ENCODE data around the gene GPR156. TPM values are rescaled to one million over a fixed set of nuclear protein-coding genes. Genes with fewer than 3 reads are reported as not detected.
"Not testable (repeated sequence)": the region's sequence is repeated elsewhere in the genome, so short reads cannot be mapped to it uniquely, and the experiment has no call there.

Gene GPR156
- polyA plus RNA-seq, 4 donors = 0.13 to 0.24 TPM; not detected in 2

GRCh38 chr3:120306519-120307455 is 21.8 kb upstream of the GPR156 start:
- peaks cover 0 to 12% of the 10 kb centered on the region in 2 donors for H3K9me3 ChIP-seq (ENCODE audit: control insufficient read depth in 2 of 2, insufficient read depth in 1 of 2, low read depth in 1 of 2, low read length in 1 of 2)
- FAIRE-seq (no peak), DNase-seq (no peak)
- WGBS, 3 donors = 68 to 86% (median 81%) methylated on average over 47 to 72 of the region's 72 CpGs
- no peaks in the 10 kb centered on the region for H3K4me1 ChIP-seq (ENCODE audit: control insufficient read depth in 3 of 3, insufficient read depth in 2 of 3, low read depth in 1 of 3, low read length in 2 of 3)
- no peaks in the 10 kb centered on the region for H3K36me3 ChIP-seq (ENCODE audit: control insufficient read depth in 3 of 3, insufficient read depth in 2 of 3, low read depth in 1 of 3, low read length in 3 of 3)
- peaks cover 0 to 2% (median 0%) of the 10 kb centered on the region in 3 donors for H3K27me3 ChIP-seq (ENCODE audit: control insufficient read depth in 3 of 3, insufficient read depth in 3 of 3, low read length in 3 of 3)
- no peak overlapping the region for H3K27ac ChIP-seq (ENCODE audit: low read depth in 1 of 3, low read length in 2 of 3)
- no peak overlapping the region for H3K4me3 ChIP-seq (ENCODE audit: low read depth in 1 of 3, low read length in 3 of 3)

GRCh38 chr3:120304616-120305015 is 19.6 kb upstream of the GPR156 start:
- no peaks in the 10 kb centered on the region for H3K36me3 ChIP-seq (ENCODE audit: control insufficient read depth in 3 of 3, insufficient read depth in 2 of 3, low read depth in 1 of 3, low read length in 3 of 3)
- H3K4me3 ChIP-seq (ENCODE audit: low read depth in 1 of 3, low read length in 3 of 3) = no peak overlapping the region
- no peak for FAIRE-seq
- H3K27ac ChIP-seq (ENCODE audit: low read depth in 1 of 3, low read length in 2 of 3) = no peak overlapping the region
- 83 to 93% (median 88%) methylated on average over 4 of the region's 4 CpGs for WGBS, 3 donors
- peaks cover 0 to 2% (median 0%) of the 10 kb centered on the region in 3 donors for H3K27me3 ChIP-seq (ENCODE audit: control insufficient read depth in 3 of 3, insufficient read depth in 3 of 3, low read length in 3 of 3)
- H3K4me1 ChIP-seq (ENCODE audit: control insufficient read depth in 3 of 3, insufficient read depth in 2 of 3, low read depth in 1 of 3, low read length in 2 of 3) = no peaks in the 10 kb centered on the region
- peaks cover 0 to 9% of the 10 kb centered on the region in 2 donors for H3K9me3 ChIP-seq (ENCODE audit: control insufficient read depth in 2 of 2, insufficient read depth in 1 of 2, low read depth in 1 of 2, low read length in 1 of 2)
- DNase-seq = no peak

- Histone ChIP-seq H3K36me3 (ENCODE audit: control insufficient read depth in 3 of 3, insufficient read depth in 2 of 3, low read depth in 1 of 3, low read length in 3 of 3) (no peaks in the 10 kb centered on the region), H3K4me1 (ENCODE audit: control insufficient read depth in 3 of 3, insufficient read depth in 2 of 3, low read depth in 1 of 3, low read length in 2 of 3) (no peaks in the 10 kb centered on the region), H3K9me3 (ENCODE audit: control insufficient read depth in 2 of 2, insufficient read depth in 1 of 2, low read depth in 1 of 2, low read length in 1 of 2) (peaks cover 0 to 7% of the 10 kb centered on the region in 2 donors), H3K27ac (ENCODE audit: low read depth in 1 of 3, low read length in 2 of 3) (no peak overlapping the region), H3K27me3 (ENCODE audit: control insufficient read depth in 3 of 3, insufficient read depth in 3 of 3, low read length in 3 of 3) (peaks cover 0 to 2% (median 0%) of the 10 kb centered on the region in 3 donors), H3K4me3 (ENCODE audit: low read depth in 1 of 3, low read length in 3 of 3) (no peak overlapping the region)
- FAIRE-seq (no peak), DNase-seq (no peak)
- 84 to 92% (median 91%) methylated on average over 5 of the region's 5 CpGs for WGBS, 3 donors
Observed at GRCh38 chr3:120302361-120302760, 17.3 kb upstream of the GPR156 start.

- Histone ChIP-seq H3K36me3 (ENCODE audit: control insufficient read depth in 3 of 3, insufficient read depth in 2 of 3, low read depth in 1 of 3, low read length in 3 of 3) (no peaks in the 10 kb centered on the region), H3K27me3 (ENCODE audit: control insufficient read depth in 3 of 3, insufficient read depth in 3 of 3, low read length in 3 of 3) (no peaks in the 10 kb centered on the region), H3K4me3 (ENCODE audit: low read depth in 1 of 3, low read length in 3 of 3) (no peak overlapping the region), H3K4me1 (ENCODE audit: control insufficient read depth in 3 of 3, insufficient read depth in 2 of 3, low read depth in 1 of 3, low read length in 2 of 3) (no peaks in the 10 kb centered on the region), H3K9me3 (ENCODE audit: control insufficient read depth in 2 of 2, insufficient read depth in 1 of 2, low read depth in 1 of 2, low read length in 1 of 2) (no peaks in the 10 kb centered on the region), H3K27ac (ENCODE audit: low read depth in 1 of 3, low read length in 2 of 3) (no peak overlapping the region)
- FAIRE-seq = no peak
- DNase-seq = no peak
- WGBS, 3 donors = 54 to 66% (median 57%) methylated on average over 3 of the region's 3 CpGs
Observed at GRCh38 chr3:120300971-120301370, 15.9 kb upstream of the GPR156 start.

- no peaks in the 10 kb centered on the region for H3K36me3 ChIP-seq (ENCODE audit: control insufficient read depth in 3 of 3, insufficient read depth in 2 of 3, low read depth in 1 of 3, low read length in 3 of 3)
- H3K4me3 ChIP-seq (ENCODE audit: low read depth in 1 of 3, low read length in 3 of 3) = no peak overlapping the region
- FAIRE-seq = no peak
- H3K27ac ChIP-seq (ENCODE audit: low read depth in 1 of 3, low read length in 2 of 3) = no peak overlapping the region
- DNase-seq = no peak
- H3K4me1 ChIP-seq (ENCODE audit: control insufficient read depth in 3 of 3, insufficient read depth in 2 of 3, low read depth in 1 of 3, low read length in 2 of 3) = no peaks in the 10 kb centered on the region
- no peaks in the 10 kb centered on the region for H3K27me3 ChIP-seq (ENCODE audit: control insufficient read depth in 3 of 3, insufficient read depth in 3 of 3, low read length in 3 of 3)
- H3K9me3 ChIP-seq (ENCODE audit: control insufficient read depth in 2 of 2, insufficient read depth in 1 of 2, low read depth in 1 of 2, low read length in 1 of 2) = no peaks in the 10 kb centered on the region
Observed at GRCh38 chr3:120299403-120299802, 14.4 kb upstream of the GPR156 start.

GRCh38 chr3:120298996-120299395 is 14.0 kb upstream of the GPR156 start:
- Histone ChIP-seq H3K4me1 (ENCODE audit: control insufficient read depth in 3 of 3, insufficient read depth in 2 of 3, low read depth in 1 of 3, low read length in 2 of 3) (no peaks in the 10 kb centered on the region), H3K27me3 (ENCODE audit: control insufficient read depth in 3 of 3, insufficient read depth in 3 of 3, low read length in 3 of 3) (no peaks in the 10 kb centered on the region), H3K27ac (ENCODE audit: low read depth in 1 of 3, low read length in 2 of 3) (no peak overlapping the region), H3K4me3 (ENCODE audit: low read depth in 1 of 3, low read length in 3 of 3) (no peak overlapping the region), H3K36me3 (ENCODE audit: control insufficient read depth in 3 of 3, insufficient read depth in 2 of 3, low read depth in 1 of 3, low read length in 3 of 3) (no peaks in the 10 kb centered on the region), H3K9me3 (ENCODE audit: control insufficient read depth in 2 of 2, insufficient read depth in 1 of 2, low read depth in 1 of 2, low read length in 1 of 2) (no peaks in the 10 kb centered on the region)
- FAIRE-seq (no peak), DNase-seq (no peak)

GRCh38 chr3:120291552-120291951 is 6.5 kb upstream of the GPR156 start:
- H3K4me3 ChIP-seq (ENCODE audit: low read depth in 1 of 3, low read length in 3 of 3); H3K27ac ChIP-seq (ENCODE audit: low read depth in 1 of 3, low read length in 2 of 3); H3K4me1 ChIP-seq (ENCODE audit: control insufficient read depth in 3 of 3, insufficient read depth in 2 of 3, low read depth in 1 of 3, low read length in 2 of 3); FAIRE-seq; DNase-seq; H3K27me3 ChIP-seq (ENCODE audit: control insufficient read depth in 3 of 3, insufficient read depth in 3 of 3, low read length in 3 of 3); H3K36me3 ChIP-seq (ENCODE audit: control insufficient read depth in 3 of 3, insufficient read depth in 2 of 3, low read depth in 1 of 3, low read length in 3 of 3); H3K9me3 ChIP-seq (ENCODE audit: control insufficient read depth in 2 of 2, insufficient read depth in 1 of 2, low read depth in 1 of 2, low read length in 1 of 2): not testable (repeated sequence)
- WGBS, 3 donors = 69 to 76% (median 72%) methylated on average over 2 of the region's 2 CpGs

- no peaks in the 10 kb centered on the region for H3K4me1 ChIP-seq (ENCODE audit: control insufficient read depth in 3 of 3, insufficient read depth in 2 of 3, low read depth in 1 of 3, low read length in 2 of 3)
- FAIRE-seq = no peak
- H3K27me3 ChIP-seq (ENCODE audit: control insufficient read depth in 3 of 3, insufficient read depth in 3 of 3, low read length in 3 of 3) = peaks cover 0 to 25% (median 3%) of the 10 kb centered on the region in 3 donors
- WGBS, 3 donors = 85 to 96% (median 96%) methylated on average over 16 of the region's 16 CpGs
- no peak overlapping the region for H3K27ac ChIP-seq (ENCODE audit: low read depth in 1 of 3, low read length in 2 of 3)
- H3K9me3 ChIP-seq (ENCODE audit: control insufficient read depth in 2 of 2, insufficient read depth in 1 of 2, low read depth in 1 of 2, low read length in 1 of 2) = no peaks in the 10 kb centered on the region
- DNase-seq = no peak
- no peaks in the 10 kb centered on the region for H3K36me3 ChIP-seq (ENCODE audit: control insufficient read depth in 3 of 3, insufficient read depth in 2 of 3, low read depth in 1 of 3, low read length in 3 of 3)
- no peak overlapping the region for H3K4me3 ChIP-seq (ENCODE audit: low read depth in 1 of 3, low read length in 3 of 3)
Observed at GRCh38 chr3:120289636-120290035, 4.6 kb upstream of the GPR156 start.
